Testis (tissue), 3 donors: ENCODE data around the gene GPR17. TPM values are rescaled to one million over a fixed set of nuclear protein-coding genes. Genes with fewer than 3 reads are reported as not detected.

Source experiments
- DNase-seq: peaks from one replicate; pipeline ENCODE4 v3.0.0-alpha.2; 2019
- H3K27ac ChIP-seq, 2 donors: fragments of 200-600 bp; sonication (generic); one replicate each; pipeline ENCODE4 v1.5.1; 2019
- H3K27me3 ChIP-seq: fragments of 200-600 bp; sonication (generic); one replicate; pipeline ENCODE4 v1.5.1; 2019
- H3K36me3 ChIP-seq: fragments of 200-600 bp; sonication (generic); one replicate; pipeline ENCODE4 v1.5.1; 2017; ENCODE audit warnings: low read depth; ENCODE audit errors: missing control alignments
- H3K4me1 ChIP-seq: fragments of 200-600 bp; sonication (generic); one replicate; pipeline ENCODE4 v1.5.1; 2019
- H3K4me3 ChIP-seq, 2 donors: fragments of 200-600 bp; sonication (generic); one replicate each; pipeline ENCODE4 v1.5.1; 2017 to 2019
- H3K9me3 ChIP-seq: fragments of 200-600 bp; sonication (generic); one replicate; pipeline ENCODE4 v1.5.1; 2017
- POLR2A ChIP-seq: fragments of 450-650 bp; IDR thresholded peaks from one replicate; pipeline ENCODE4 v1.6.1; 2017; ENCODE audit warnings: antibody characterized with exemption, mild to moderate bottlenecking, moderate library complexity
- WGBS, 2 donors: methylation state at CpG; one replicate each; pipeline ENCODE4 v1.1.5; 2018; 5-methylcytosine and 5-hydroxymethylcytosine counted together
- intact Hi-C: fragments of 100-400 bp; cut with DNase I; formaldehyde crosslinking; loops from one replicate; pipeline ENCODE4 v1.15.1; 2023; ENCODE audit warnings: low total_unique reads
- polyA plus RNA-seq: library from polyadenylated mRNA; stranded (reverse); fragments of 350-450 nt; fragmentation: Illumina TruSeq; extraction: RNeasy Lipid Tissue Mini Kit (QIAGEN cat#74804); gene quantifications from one replicate; pipeline ENCODE4 v1.2.3, GENCODE V29; 2014; ENCODE audit warnings: low read depth, low replicate concordance; ENCODE audit not compliant: insufficient read depth
- total RNA-seq, 2 donors: library from RNA; depleted of rRNA; stranded (reverse); fragments of >200 nt; gene quantifications; one replicate each; pipeline ENCODE4 v1.2.3, GENCODE V29; 2016
- TF ChIP-seq, protein P1 (sequence below), 3 experiments: fragments of 450-650 bp in 2 of 3; fragments of 200-600 bp in 1 of 3; sonication (generic) in 1 of 3; IDR thresholded peaks; one replicate each; pipeline ENCODE4 v1.5.1; 2016 to 2019; ENCODE audit warnings: antibody characterized with exemption in 3 of 3, mild to moderate bottlenecking in 2 of 3, moderate library complexity in 1 of 3

The GPR17 gene
- total and polyA plus RNA-seq, 3 donors from 2014 or later, result 0.25 to 0.29 TPM; not detected in 1

DNA sequence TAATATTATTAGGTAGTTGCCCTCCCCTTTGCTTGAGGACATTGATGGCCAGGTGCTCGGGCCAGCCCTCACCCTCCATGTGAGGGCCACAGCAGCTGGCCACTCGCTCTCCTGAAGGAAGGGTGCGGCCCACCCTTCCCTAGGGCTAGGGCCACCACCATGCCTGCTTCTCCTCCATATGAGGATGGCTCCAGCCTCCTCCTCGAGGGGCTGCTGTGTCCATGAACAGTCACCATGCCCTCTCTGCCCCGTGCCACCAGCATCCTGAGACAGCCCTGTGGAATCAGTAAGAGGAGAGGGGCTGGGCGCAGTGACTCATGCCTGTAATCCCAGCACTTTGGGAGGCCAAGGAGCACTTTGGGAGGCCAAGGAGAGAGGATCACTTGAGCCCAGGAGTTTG lies 2.4 kb downstream of the GPR17 start:
- Histone ChIP-seq H3K4me3 (no peak overlapping the region), H3K27me3 (no peaks in the 10 kb centered on the region), H3K4me1 (peaks cover 20% of the 10 kb centered on the region), H3K9me3 (no peaks in the 10 kb centered on the region), H3K27ac (no peak overlapping the region), H3K36me3 (no peaks in the 10 kb centered on the region)
- WGBS, 2 donors, result 94 to 100% methylated on average over 5 to 6 of the region's 6 CpGs
- intact Hi-C loops, result no loop called here
- no peak for DNase-seq
- TF ChIP-seq, protein P1, sequence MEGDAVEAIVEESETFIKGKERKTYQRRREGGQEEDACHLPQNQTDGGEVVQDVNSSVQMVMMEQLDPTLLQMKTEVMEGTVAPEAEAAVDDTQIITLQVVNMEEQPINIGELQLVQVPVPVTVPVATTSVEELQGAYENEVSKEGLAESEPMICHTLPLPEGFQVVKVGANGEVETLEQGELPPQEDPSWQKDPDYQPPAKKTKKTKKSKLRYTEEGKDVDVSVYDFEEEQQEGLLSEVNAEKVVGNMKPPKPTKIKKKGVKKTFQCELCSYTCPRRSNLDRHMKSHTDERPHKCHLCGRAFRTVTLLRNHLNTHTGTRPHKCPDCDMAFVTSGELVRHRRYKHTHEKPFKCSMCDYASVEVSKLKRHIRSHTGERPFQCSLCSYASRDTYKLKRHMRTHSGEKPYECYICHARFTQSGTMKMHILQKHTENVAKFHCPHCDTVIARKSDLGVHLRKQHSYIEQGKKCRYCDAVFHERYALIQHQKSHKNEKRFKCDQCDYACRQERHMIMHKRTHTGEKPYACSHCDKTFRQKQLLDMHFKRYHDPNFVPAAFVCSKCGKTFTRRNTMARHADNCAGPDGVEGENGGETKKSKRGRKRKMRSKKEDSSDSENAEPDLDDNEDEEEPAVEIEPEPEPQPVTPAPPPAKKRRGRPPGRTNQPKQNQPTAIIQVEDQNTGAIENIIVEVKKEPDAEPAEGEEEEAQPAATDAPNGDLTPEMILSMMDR (IDR thresholded peaks at IDR 0.05), result no peak
- TF ChIP-seq POLR2A, result no peak

GRCh38 chr2:127649100-127649611 lies 3.2 kb downstream of the GPR17 start:
- DNase-seq, result no peak
- Histone ChIP-seq H3K27ac (no peak overlapping the region), H3K4me1 (peaks cover 20% of the 10 kb centered on the region), H3K9me3 (no peaks in the 10 kb centered on the region), H3K27me3 (no peaks in the 10 kb centered on the region), H3K36me3 (no peaks in the 10 kb centered on the region), H3K4me3 (no peak overlapping the region)
- intact Hi-C loops, result no loop called here
- 87 to 88% methylated on average over 9 to 12 of the region's 12 CpGs for WGBS, 2 donors
- TF ChIP-seq, protein P1 (IDR thresholded peaks at IDR 0.05), result no peak
- TF ChIP-seq POLR2A, result no peak

GRCh38 chr2:127649684-127650040 lies 3.7 kb downstream of the GPR17 start:
- H3K4me1 ChIP-seq, result peaks cover 20% of the 10 kb centered on the region
- H3K36me3 ChIP-seq, result no peaks in the 10 kb centered on the region
- WGBS, 2 donors, result 37 to 48% methylated on average over 7 of the region's 7 CpGs
- peak; percentile 86 for DNase-seq
- no peaks in the 10 kb centered on the region for H3K9me3 ChIP-seq
- H3K4me3 ChIP-seq, result no peak overlapping the region
- TF ChIP-seq POLR2A, result no peak
- TF ChIP-seq, protein P1 (IDR thresholded peaks at IDR 0.05), result peak; percentile 75 to 86 (median 76)
- no peaks in the 10 kb centered on the region for H3K27me3 ChIP-seq
- intact Hi-C loops, result no loop called here
- H3K27ac ChIP-seq, result peak overlapping the region in 1 of 2 donors; percentile 71

- intact Hi-C loops, result no loop called here
These were observed 4.3 kb downstream of the GPR17 start for GRCh38 chr2:127650041-127650784.

More at GRCh38 chr2:127650041-127650784, 4.3 kb downstream of the GPR17 start:
- Histone ChIP-seq H3K4me3 (no peak overlapping the region), H3K27me3 (no peaks in the 10 kb centered on the region), H3K36me3 (no peaks in the 10 kb centered on the region), H3K27ac (peak overlapping the region; percentile 35 to 71), H3K4me1 (peaks cover 20% of the 10 kb centered on the region), H3K9me3 (no peaks in the 10 kb centered on the region)
- no peak for TF ChIP-seq POLR2A
- TF ChIP-seq, protein P1 (IDR thresholded peaks at IDR 0.05), result no peak
- peak; percentile 68 for DNase-seq
- WGBS, 2 donors, result 46 to 69% methylated on average over 6 to 13 of the region's 17 CpGs
